ENCODE results near the gene KDM1B. TPM values are rescaled to one million over a fixed set of nuclear protein-coding genes. Genes with fewer than 3 reads are reported as not detected.
"Not testable (repeated sequence)": the region's sequence is repeated elsewhere in the genome, so short reads cannot be mapped to it uniquely, and the experiment has no call there.

KDM1B gene
- total RNA-seq, 1 experiment from 2014 or later, result 25.0 TPM

- Histone ChIP-seq H3K27ac (ENCODE audit: low read length) (no peak overlapping the region), H3K27me3 (ENCODE audit: low read length) (no peaks in the 10 kb centered on the region), H3F3A (ENCODE audit: low read length, unreplicated experiment) (no peaks in the 10 kb centered on the region), H3K79me2 (ENCODE audit: low read length) (no peaks in the 10 kb centered on the region), H3K9ac (ENCODE audit: low read length) (no peak overlapping the region), H2AFZ (ENCODE audit: low read length) (no peak overlapping the region), H3K4me3 (ENCODE audit: low read length) (no peak overlapping the region), H3K4me1 (ENCODE audit: insufficient read depth, low read length) (no peaks in the 10 kb centered on the region), H3K36me3 (ENCODE audit: low read depth, low read length) (no peaks in the 10 kb centered on the region; the same call in 1 of the 2 replicates), H3K9me2 (replicated peaks; ENCODE audit: low read length) (no peaks in the 10 kb centered on the region), H3K4me2 (ENCODE audit: low read length) (no peak overlapping the region), H3K9me3 (ENCODE audit: low read length) (no peaks in the 10 kb centered on the region), H4K20me1 (ENCODE audit: low read length) (no peaks in the 10 kb centered on the region)
- BruUV-seq (replicated peaks), result no TSS peak
- POLR2A ChIA-PET (ENCODE audit: unreplicated experiment), result no interaction called here
- DNase-seq (no peak), ATAC-seq (no peak)
- intact Hi-C loops (cut with micrococcal nuclease), result no loop called here
- TF ChIP-seq EZH2phosphoT487 (IDR thresholded peaks at IDR 0.05; ENCODE audit: borderline replicate concordance, low read length) (no peak), CTCF (conservative IDR thresholded peaks at IDR 0.05; ENCODE audit: low read depth, low read length) (no peak), EZH2 (IDR thresholded peaks at IDR 0.05; ENCODE audit: low read length, unreplicated experiment) (no peak)
- CTCF ChIA-PET, result no interaction called here
These were observed 52.2 kb downstream of the KDM1B start for GRCh38 chr6:18207438-18207837.

- Histone ChIP-seq H3K9ac (ENCODE audit: low read length) (no peak overlapping the region), H3K9me3 (ENCODE audit: low read length) (no peaks in the 10 kb centered on the region), H3K4me2 (ENCODE audit: low read length) (no peak overlapping the region), H3K36me3 (ENCODE audit: low read depth, low read length) (no peaks in the 10 kb centered on the region), H3K4me1 (ENCODE audit: insufficient read depth, low read length) (no peaks in the 10 kb centered on the region), H3K27ac (ENCODE audit: low read length) (no peak overlapping the region), H3F3A (ENCODE audit: low read length, unreplicated experiment) (no peaks in the 10 kb centered on the region), H4K20me1 (ENCODE audit: low read length) (no peaks in the 10 kb centered on the region), H3K79me2 (ENCODE audit: low read length) (no peaks in the 10 kb centered on the region), H3K4me3 (ENCODE audit: low read length) (no peak overlapping the region), H2AFZ (ENCODE audit: low read length) (no peak overlapping the region), H3K27me3 (ENCODE audit: low read length) (no peaks in the 10 kb centered on the region), H3K9me2 (replicated peaks; ENCODE audit: low read length) (no peaks in the 10 kb centered on the region)
- intact Hi-C loops (cut with micrococcal nuclease), result no loop called here
- CTCF ChIA-PET, result no interaction called here
- POLR2A ChIA-PET (ENCODE audit: unreplicated experiment), result no interaction called here
- TF ChIP-seq CTCF (conservative IDR thresholded peaks at IDR 0.05; ENCODE audit: low read depth, low read length) (no peak), EZH2 (IDR thresholded peaks at IDR 0.05; ENCODE audit: low read length, unreplicated experiment) (no peak), EZH2phosphoT487 (IDR thresholded peaks at IDR 0.05; ENCODE audit: borderline replicate concordance, low read length) (no peak)
- no TSS peak for BruUV-seq (replicated peaks)
- no peak for DNase-seq
- ATAC-seq, result no peak
These were observed 52.7 kb downstream of the KDM1B start for GRCh38 chr6:18207949-18208348.

- BruUV-seq (replicated peaks); POLR2A ChIA-PET (ENCODE audit: unreplicated experiment); H4K20me1 ChIP-seq (ENCODE audit: low read length); H2AFZ ChIP-seq (ENCODE audit: low read length); H3K79me2 ChIP-seq (ENCODE audit: low read length); H3F3A ChIP-seq (ENCODE audit: low read length, unreplicated experiment); H3K36me3 ChIP-seq (ENCODE audit: low read depth, low read length); H3K9me3 ChIP-seq (ENCODE audit: low read length); CTCF ChIA-PET; H3K9me2 ChIP-seq (replicated peaks; ENCODE audit: low read length); H3K4me3 ChIP-seq (ENCODE audit: low read length); H3K4me2 ChIP-seq (ENCODE audit: low read length); H3K27me3 ChIP-seq (ENCODE audit: low read length); DNase-seq; H3K9ac ChIP-seq (ENCODE audit: low read length); ATAC-seq; intact Hi-C loops (cut with micrococcal nuclease); H3K4me1 ChIP-seq (ENCODE audit: insufficient read depth, low read length); H3K27ac ChIP-seq (ENCODE audit: low read length): not testable (repeated sequence)
These were observed 53.6 kb downstream of the KDM1B start for GRCh38 chr6:18208778-18209177.
